HG03025 (cell line): ENCODE results near the gene MAGEA4.

Source experiments
- ATAC-seq: cut with Tn5 transposase; IDR thresholded peaks from one replicate; pipeline ENCODE4 v1.9.1; 2021; ENCODE audit warnings: mild to moderate bottlenecking, moderate library complexity; ENCODE audit not compliant: unreplicated experiment, low FRiP score

Gene MAGEA4

DNA sequence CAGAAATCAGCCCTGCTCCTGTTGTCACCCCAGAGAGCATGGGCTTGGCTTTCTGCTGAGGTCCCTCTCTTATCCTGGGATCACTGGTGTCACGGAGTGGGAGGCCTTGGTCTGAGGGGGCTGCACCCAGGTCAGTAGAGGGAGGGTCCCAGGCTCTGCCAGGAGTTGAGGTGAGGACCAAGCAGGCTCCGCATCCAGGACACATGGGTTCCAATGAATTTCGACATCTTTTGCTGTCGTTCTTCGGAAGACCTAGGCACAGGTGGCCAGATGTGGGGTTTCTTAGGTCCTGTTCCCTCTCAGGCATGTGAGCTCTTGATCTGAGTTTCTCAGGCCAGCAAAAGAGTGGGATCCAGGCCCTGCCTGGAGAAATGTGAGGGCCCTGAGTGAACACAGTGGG lies 10.0 kb downstream of the MAGEA4 start:
- ATAC-seq: no peak

DNA sequence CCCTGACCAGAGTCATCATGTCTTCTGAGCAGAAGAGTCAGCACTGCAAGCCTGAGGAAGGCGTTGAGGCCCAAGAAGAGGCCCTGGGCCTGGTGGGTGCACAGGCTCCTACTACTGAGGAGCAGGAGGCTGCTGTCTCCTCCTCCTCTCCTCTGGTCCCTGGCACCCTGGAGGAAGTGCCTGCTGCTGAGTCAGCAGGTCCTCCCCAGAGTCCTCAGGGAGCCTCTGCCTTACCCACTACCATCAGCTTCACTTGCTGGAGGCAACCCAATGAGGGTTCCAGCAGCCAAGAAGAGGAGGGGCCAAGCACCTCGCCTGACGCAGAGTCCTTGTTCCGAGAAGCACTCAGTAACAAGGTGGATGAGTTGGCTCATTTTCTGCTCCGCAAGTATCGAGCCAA lies 11.0 kb downstream of the MAGEA4 start:
- no peak for ATAC-seq

DNA sequence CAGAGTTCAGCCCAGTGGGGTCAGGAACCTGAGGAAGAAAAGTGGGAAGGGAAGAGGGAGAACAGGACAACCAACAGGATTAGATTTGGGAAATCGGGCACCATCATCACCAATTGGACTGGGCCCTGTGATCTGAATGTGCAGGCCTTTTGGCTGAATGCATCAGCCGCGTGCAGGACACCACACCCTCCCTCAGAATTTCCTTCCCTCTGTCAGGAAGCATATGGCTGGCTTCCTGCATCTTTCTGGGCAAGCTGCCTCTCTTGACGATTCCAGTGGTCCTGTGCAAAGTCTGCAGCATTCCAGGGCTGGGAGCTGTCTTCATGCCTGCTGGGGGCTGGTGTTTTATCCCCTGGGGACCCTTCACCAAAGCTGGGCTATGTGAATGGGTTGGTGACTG lies 16.4 kb downstream of the MAGEA4 start:
- ATAC-seq: no peak

DNA sequence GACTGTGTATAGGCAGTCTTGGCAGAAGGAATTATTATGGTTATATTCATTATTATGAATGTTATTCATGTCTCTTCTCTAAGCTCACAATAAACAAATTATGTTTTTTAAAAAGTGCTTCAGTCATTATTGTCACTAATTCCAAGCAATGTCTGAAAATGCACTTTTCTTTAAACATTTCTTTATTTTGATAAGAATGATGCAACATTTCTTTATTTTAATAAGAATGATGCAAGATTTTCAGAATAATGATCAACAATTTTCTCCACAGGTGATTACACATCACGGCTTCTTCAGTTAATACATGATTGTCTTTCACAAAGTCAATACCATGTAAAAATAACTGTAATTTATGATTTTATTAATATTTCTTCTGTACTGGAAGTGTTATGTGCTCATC lies 22.7 kb downstream of the MAGEA4 start:
- ATAC-seq: no peak

GRCh38 chrX:151938172-151938571 lies 25.5 kb downstream of the MAGEA4 start:
- no peak for ATAC-seq

GRCh38 chrX:151954730-151955129 lies 42.0 kb downstream of the MAGEA4 start:
- no peak for ATAC-seq

DNA sequence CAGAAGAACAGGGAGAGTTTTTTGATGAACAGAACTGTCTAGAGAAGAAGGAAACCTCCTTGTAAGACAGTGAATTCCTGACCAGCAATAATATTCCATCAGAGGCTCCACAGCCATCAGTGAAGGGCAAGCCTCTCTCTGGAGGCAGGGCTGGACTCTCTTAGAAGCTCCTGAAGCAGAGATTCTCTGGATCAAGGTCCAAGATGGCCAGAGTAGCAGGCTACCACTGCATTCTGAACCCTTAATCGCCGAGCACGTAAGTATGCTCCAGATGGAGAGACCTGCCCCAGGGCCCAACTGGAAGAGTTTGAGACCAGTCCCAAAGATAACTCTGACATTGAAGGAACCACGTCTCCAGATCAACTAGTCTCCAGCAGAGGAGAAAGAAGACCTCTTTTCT lies 45.4 kb downstream of the MAGEA4 start:
- no peak for ATAC-seq

- ATAC-seq: no peak
Measured at GRCh38 chrX:151962034-151962433, 49.3 kb downstream of the MAGEA4 start.

GRCh38 chrX:151966236-151966635 lies 53.5 kb downstream of the MAGEA4 start:
- no peak for ATAC-seq

GRCh38 chrX:151970027-151970426 lies 57.3 kb downstream of the MAGEA4 start:
- no peak for ATAC-seq

GRCh38 chrX:151970661-151971060 lies 58.0 kb downstream of the MAGEA4 start:
- no peak for ATAC-seq

- ATAC-seq: no peak
Measured at GRCh38 chrX:151973060-151973661, 60.5 kb downstream of the MAGEA4 start.

GRCh38 chrX:151973851-151974335 lies 61.2 kb downstream of the MAGEA4 start:
- ATAC-seq: no peak
